ENCODE results near the gene TBX5.

The TBX5 gene

GRCh38 chr12:114320968-114321367 lies 85.0 kb downstream of the TBX5 start:
- DNase-seq (ENCODE audit: low read depth in 3 of 3) = no peak

GRCh38 chr12:114320101-114320500 lies 85.8 kb downstream of the TBX5 start:
- no peak for DNase-seq (ENCODE audit: low read depth in 3 of 3)

GRCh38 chr12:114319422-114319821 lies 86.5 kb downstream of the TBX5 start:
- no peak for DNase-seq (ENCODE audit: low read depth in 3 of 3)

GRCh38 chr12:114318984-114319383 lies 87.0 kb downstream of the TBX5 start:
- no peak for DNase-seq (ENCODE audit: low read depth in 3 of 3)

GRCh38 chr12:114316076-114316475 lies 89.9 kb downstream of the TBX5 start:
- no peak for DNase-seq (ENCODE audit: low read depth in 3 of 3)

- DNase-seq (ENCODE audit: low read depth in 3 of 3) = no peak
Observed at GRCh38 chr12:114314974-114315720, 90.8 kb downstream of the TBX5 start.

GRCh38 chr12:114314403-114314802 lies 91.5 kb downstream of the TBX5 start:
- DNase-seq (ENCODE audit: low read depth in 3 of 3) = no peak

- no peak for DNase-seq (ENCODE audit: low read depth in 3 of 3)
Observed at GRCh38 chr12:114313910-114314309, 92.0 kb downstream of the TBX5 start.

- DNase-seq (ENCODE audit: low read depth in 3 of 3) = no peak
Observed at GRCh38 chr12:114311974-114312373, 94.0 kb downstream of the TBX5 start.

GRCh38 chr12:114306646-114307045 lies 99.3 kb downstream of the TBX5 start:
- no peak for DNase-seq (ENCODE audit: low read depth in 3 of 3)

- DNase-seq (ENCODE audit: low read depth in 3 of 3) = no peak
Observed at GRCh38 chr12:114305446-114305845, 100.5 kb downstream of the TBX5 start.

Data from stimulated activated CD4-positive, alpha-beta T cell treated with anti-CD3 and anti-CD28 coated beads, TNF-alpha, amount 100 ng/mL, for 48 hours (primary cell).